AG09309 (cell line): Measurements from ENCODE around the gene ERBB4.

Experiments
- DNase-seq: peaks from one replicate; pipeline ENCODE4 v3.0.0-alpha.2; 2010; ENCODE audit warnings: low read depth
- H3K4me3 ChIP-seq: 2 replicates; pipeline ENCODE4 v1.5.1; 2011; ENCODE audit warnings: mild to moderate bottlenecking, low read depth, low read length, moderate library complexity; ENCODE audit not compliant: control insufficient read depth
- CTCF ChIP-seq: IDR thresholded peaks from 2 replicates; pipeline ENCODE4 v1.5.1; 2011; ENCODE audit warnings: mild to moderate bottlenecking, low read depth, low read length, inconsistent platforms; ENCODE audit not compliant: insufficient read depth, control insufficient read depth; ENCODE audit errors: missing control alignments

The ERBB4 gene

GRCh38 chr2:211413746-211414145, 1124.9 kb downstream of the ERBB4 start:
- DNase-seq, result no peak
- no peak overlapping the region for H3K4me3 ChIP-seq
- no peak for TF ChIP-seq CTCF

- H3K4me3 ChIP-seq, result no peak overlapping the region
- no peak for DNase-seq
- no peak for TF ChIP-seq CTCF
Measured at GRCh38 chr2:211408483-211408891, 1130.1 kb downstream of the ERBB4 start.

GRCh38 chr2:211407076-211407475, 1131.5 kb downstream of the ERBB4 start:
- TF ChIP-seq CTCF, result no peak

GRCh38 chr2:211405036-211405435, 1133.6 kb downstream of the ERBB4 start:
- TF ChIP-seq CTCF, result no peak
- no peak for DNase-seq

More at GRCh38 chr2:211407076-211407475, 1131.5 kb downstream of the ERBB4 start:
- H3K4me3 ChIP-seq, result no peak overlapping the region
- no peak for DNase-seq

GRCh38 chr2:211404098-211404497, 1134.5 kb downstream of the ERBB4 start:
- H3K4me3 ChIP-seq, result no peak overlapping the region
- no peak for DNase-seq
- TF ChIP-seq CTCF, result no peak

More at GRCh38 chr2:211405036-211405435, 1133.6 kb downstream of the ERBB4 start:
- H3K4me3 ChIP-seq, result no peak overlapping the region

- DNase-seq, result no peak
- H3K4me3 ChIP-seq, result no peak overlapping the region
- TF ChIP-seq CTCF, result no peak
Measured at GRCh38 chr2:211401328-211401727, 1137.3 kb downstream of the ERBB4 start.

- DNase-seq, result no peak
- H3K4me3 ChIP-seq, result no peak overlapping the region
- no peak for TF ChIP-seq CTCF
Measured at GRCh38 chr2:211397764-211398163, 1140.8 kb downstream of the ERBB4 start.
